H9 (cell line): ENCODE data around the gene ERCC2. TPM values are rescaled to one million over a fixed set of nuclear protein-coding genes. Genes with fewer than 3 reads are reported as not detected.

ENCODE experiments used
- DNase-seq: peaks from one replicate; pipeline ENCODE4 v3.0.0-alpha.2; 2017
- H2AFZ ChIP-seq: one replicate; pipeline ENCODE4 v1.6.1; 2013; ENCODE audit warnings: mild to moderate bottlenecking, low read length, control low read depth, moderate library complexity
- H2AK5ac ChIP-seq: 2 replicates; pipeline ENCODE4 v1.6.1; 2013; ENCODE audit warnings: low read length, control low read depth, mixed read lengths; ENCODE audit not compliant: insufficient read length
- H2BK120ac ChIP-seq: one replicate; pipeline ENCODE4 v1.6.1; 2013; ENCODE audit warnings: low read depth, mild to moderate bottlenecking, low read length, control low read depth, inconsistent platforms; ENCODE audit not compliant: poor library complexity, severe bottlenecking
- H2BK12ac ChIP-seq: 2 replicates; pipeline ENCODE4 v1.6.1; 2013; ENCODE audit warnings: low read length, control low read depth, mixed read lengths, low read depth; ENCODE audit not compliant: insufficient read length
- H2BK15ac ChIP-seq: 2 replicates; pipeline ENCODE4 v1.6.1; 2013; ENCODE audit warnings: low read depth, low read length, control low read depth
- H2BK20ac ChIP-seq: one replicate; pipeline ENCODE4 v1.6.1; 2013; ENCODE audit warnings: low read depth, mild to moderate bottlenecking, low read length, control low read depth, inconsistent platforms; ENCODE audit not compliant: poor library complexity, severe bottlenecking
- H2BK5ac ChIP-seq: 2 replicates; pipeline ENCODE4 v1.6.1; 2013; ENCODE audit warnings: low read length, control low read depth, mixed read lengths; ENCODE audit not compliant: insufficient read length
- H3K14ac ChIP-seq: 2 replicates; pipeline ENCODE4 v1.6.1; 2013; ENCODE audit warnings: low read length, control low read depth; ENCODE audit not compliant: insufficient read depth
- H3K18ac ChIP-seq: 2 replicates; pipeline ENCODE4 v1.6.1; 2013; ENCODE audit warnings: low read depth, mild to moderate bottlenecking, mixed read lengths, low read length, control low read depth; ENCODE audit not compliant: insufficient read length
- H3K23ac ChIP-seq: 2 replicates; pipeline ENCODE4 v1.6.1; 2013; ENCODE audit warnings: low read length, control low read depth, mixed read lengths, low read depth; ENCODE audit not compliant: insufficient read length
- H3K23me2 ChIP-seq: 2 replicates; pipeline ENCODE4 v1.6.1; 2013; ENCODE audit warnings: low read depth, mild to moderate bottlenecking, mixed read lengths, low read length, control low read depth; ENCODE audit not compliant: insufficient read length, poor library complexity, severe bottlenecking
- H3K27ac ChIP-seq: 2 replicates; pipeline ENCODE4 v1.5.1; 2013; ENCODE audit warnings: low read length, control low read depth, mixed read lengths, low read depth; ENCODE audit not compliant: insufficient read length
- H3K27me3 ChIP-seq: 2 replicates; pipeline ENCODE4 v1.6.1; 2013; ENCODE audit warnings: low read length, control low read depth, inconsistent platforms; ENCODE audit not compliant: insufficient read depth
- H3K4ac ChIP-seq: 2 replicates; pipeline ENCODE4 v1.6.1; 2013; ENCODE audit warnings: low read depth, mild to moderate bottlenecking, control low read depth, inconsistent platforms, low read length, moderate library complexity
- H3K4me1 ChIP-seq: 2 replicates; pipeline ENCODE4 v1.6.1; 2013; ENCODE audit warnings: low read length, control low read depth, inconsistent platforms; ENCODE audit not compliant: insufficient read depth
- H3K4me2 ChIP-seq: 2 replicates; pipeline ENCODE4 v1.6.1; 2013; ENCODE audit warnings: low read length, control low read depth, mixed read lengths; ENCODE audit not compliant: insufficient read length, insufficient read depth
- H3K56ac ChIP-seq: 2 replicates; pipeline ENCODE4 v1.6.1; 2013; ENCODE audit warnings: low read depth, mild to moderate bottlenecking, mixed read lengths, low read length, control low read depth; ENCODE audit not compliant: insufficient read length
- H3K79me1 ChIP-seq: 2 replicates; pipeline ENCODE4 v1.6.1; 2013; ENCODE audit warnings: low read depth, mild to moderate bottlenecking, moderate library complexity, low read length, control low read depth, inconsistent platforms; ENCODE audit not compliant: insufficient read depth, poor library complexity, severe bottlenecking
- H3K79me2 ChIP-seq: 2 replicates; pipeline ENCODE4 v1.6.1; 2013; ENCODE audit warnings: low read length, control low read depth, inconsistent platforms; ENCODE audit not compliant: insufficient read depth
- H3K9ac ChIP-seq: 2 replicates; pipeline ENCODE4 v1.6.1; 2013; ENCODE audit warnings: low read length, control low read depth, mixed read lengths; ENCODE audit not compliant: insufficient read length; ENCODE audit errors: extremely low read depth
- H3K9me3 ChIP-seq: one replicate; pipeline ENCODE4 v1.6.1; 2013; ENCODE audit warnings: low read depth, low read length, inconsistent platforms; ENCODE audit not compliant: control insufficient read depth
- H3T11ph ChIP-seq: one replicate; pipeline ENCODE4 v1.6.1; 2013; ENCODE audit warnings: mild to moderate bottlenecking, low read length, control low read depth, inconsistent platforms
- H4K20me1 ChIP-seq: one replicate; pipeline ENCODE4 v1.6.1; 2013; ENCODE audit not compliant: control insufficient read depth, insufficient read length, insufficient read depth
- H4K5ac ChIP-seq: 2 replicates; pipeline ENCODE4 v1.6.1; 2013; ENCODE audit warnings: low read depth, mild to moderate bottlenecking, mixed read lengths, low read length, control low read depth; ENCODE audit not compliant: insufficient read length
- H4K8ac ChIP-seq: replicated peaks from 2 replicates; pipeline ENCODE4 v1.6.1; 2013; ENCODE audit warnings: low read length, control low read depth, mixed read lengths, low read depth; ENCODE audit not compliant: insufficient read length
- H4K91ac ChIP-seq: 2 replicates; pipeline ENCODE4 v1.6.1; 2013; ENCODE audit warnings: low read depth, mild to moderate bottlenecking, moderate library complexity, mixed read lengths, low read length, control low read depth; ENCODE audit not compliant: insufficient read length
- H3K27ac Mint-ChIP-seq, 3 experiments: 2 replicates in 2 of 3; 3 replicates in 1 of 3; pipeline ENCODE4 v1.8.0; 2020 to 2021; ENCODE audit warnings: mixed read lengths in 3 of 3, mild to moderate bottlenecking in 1 of 3, moderate library complexity in 1 of 3
- H3K27me3 Mint-ChIP-seq: 2 replicates; pipeline ENCODE4 v1.8.0; 2021; ENCODE audit warnings: low read depth, mild to moderate bottlenecking, moderate library complexity, mixed read lengths
- H3K36me3 Mint-ChIP-seq, 3 experiments: 2 replicates in 2 of 3; 3 replicates in 1 of 3; pipeline ENCODE4 v1.8.0; 2020 to 2021; ENCODE audit warnings: low read depth in 3 of 3, mixed read lengths in 3 of 3; ENCODE audit not compliant: insufficient read depth in 1 of 3
- H3K4me1 Mint-ChIP-seq, 2 experiments: 2 replicates each; pipeline ENCODE4 v1.8.0; 2020; ENCODE audit warnings: mixed read lengths in 2 of 2
- H3K4me3 Mint-ChIP-seq, 2 experiments: 2 replicates in 1 of 2; 3 replicates in 1 of 2; pipeline ENCODE4 v1.8.0; 2020 to 2021; ENCODE audit warnings: mild to moderate bottlenecking in 2 of 2, mixed read lengths in 2 of 2, moderate library complexity in 1 of 2
- H3K9me3 Mint-ChIP-seq, 2 experiments: 2 replicates in 1 of 2; 3 replicates in 1 of 2; pipeline ENCODE4 v1.8.0; 2020; ENCODE audit warnings: mild to moderate bottlenecking in 2 of 2, mixed read lengths in 2 of 2, moderate library complexity in 1 of 2
- WGBS: extraction: QIAGEN DNeasy Blood & Tissue Kit; methylation state at CpG from one replicate; pipeline ENCODE4 v1.1.7; 2013; ENCODE audit warnings: missing lambda C conversion rate, low lambda C conversion rate, mixed read lengths; ENCODE audit not compliant: insufficient read length; ENCODE audit errors: extremely low coverage; 5-methylcytosine and 5-hydroxymethylcytosine counted together
- total RNA-seq: library from RNA; stranded (reverse); gene quantifications from 2 replicates; pipeline ENCODE4 v1.2.1, GENCODE V29; 2021
- TF ChIP-seq, protein P1 (sequence below): fragments of 200-600 bp; sonication (generic); conservative IDR thresholded peaks from 3 replicates; pipeline ENCODE4 v1.8.0; 2021; ENCODE audit warnings: antibody characterized with exemption, mild to moderate bottlenecking

ERCC2 gene
- total RNA-seq, 1 experiment from 2014 or later = 98.7 TPM

DNA sequence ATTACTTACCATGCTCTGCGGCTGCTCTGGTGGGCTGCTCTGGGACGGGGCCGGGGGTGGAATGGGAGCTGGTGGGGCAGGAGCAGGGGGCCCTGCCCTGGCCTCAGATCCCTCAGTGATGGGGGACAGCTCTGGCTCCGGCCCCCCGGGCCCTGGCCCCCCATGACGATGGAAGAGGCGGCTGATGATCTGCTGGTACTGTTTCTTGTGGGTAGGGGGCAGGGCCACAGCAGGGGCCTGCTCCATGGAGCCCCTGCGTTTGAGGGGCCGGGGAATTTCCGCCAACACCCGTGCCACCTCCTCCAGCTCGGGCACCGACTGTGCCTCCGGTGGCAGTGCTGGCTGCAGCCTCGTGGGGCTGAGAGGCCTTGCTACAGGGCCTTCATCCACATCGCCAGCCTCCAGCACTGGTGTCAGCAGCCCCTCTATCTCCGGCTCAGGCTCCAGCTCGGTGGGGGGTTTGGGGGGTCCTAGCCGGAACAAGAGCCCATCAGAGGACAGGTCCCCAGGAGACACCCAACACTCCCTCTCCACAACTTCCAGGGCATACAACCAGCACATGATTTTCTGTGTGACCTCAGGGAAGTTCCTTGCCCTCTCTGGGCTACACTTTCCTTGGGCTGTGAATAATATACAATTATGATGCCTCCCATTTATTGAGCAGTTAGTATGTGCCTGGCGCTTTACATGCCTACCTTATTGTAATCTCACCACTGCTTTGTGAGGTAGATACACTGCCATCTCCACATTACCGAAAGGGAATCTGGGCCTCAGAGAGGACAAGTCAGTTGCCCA is 21.7 kb upstream of the ERCC2 start:
- no peak overlapping the region for H3K18ac ChIP-seq

More for the DNA sequence above, 21.7 kb upstream of the ERCC2 start:
- H3K27me3 ChIP-seq = no peaks in the 10 kb centered on the region; the same call in 1 of the 2 replicates
- no peak overlapping the region for H3K14ac ChIP-seq
- no peaks in the 10 kb centered on the region for H3K79me2 ChIP-seq
- H3K4me2 ChIP-seq = no peak overlapping the region
- H4K91ac ChIP-seq = no peak overlapping the region
- peaks cover 4 to 14% of the 10 kb centered on the region in 2 experiments for H3K4me1 Mint-ChIP-seq
- H2BK5ac ChIP-seq = no peak overlapping the region
- no peak overlapping the region for H4K5ac ChIP-seq
- H3K4me3 Mint-ChIP-seq = no peak overlapping the region; a peak in 1 of 5 replicates
- H3K36me3 Mint-ChIP-seq = peaks cover 0 to 16% (median 0%) of the 10 kb centered on the region in 3 experiments; a peak in 3 of 7 replicates
- H3T11ph ChIP-seq = no peak overlapping the region
- no peak overlapping the region for H2BK120ac ChIP-seq
- TF ChIP-seq, protein P1, sequence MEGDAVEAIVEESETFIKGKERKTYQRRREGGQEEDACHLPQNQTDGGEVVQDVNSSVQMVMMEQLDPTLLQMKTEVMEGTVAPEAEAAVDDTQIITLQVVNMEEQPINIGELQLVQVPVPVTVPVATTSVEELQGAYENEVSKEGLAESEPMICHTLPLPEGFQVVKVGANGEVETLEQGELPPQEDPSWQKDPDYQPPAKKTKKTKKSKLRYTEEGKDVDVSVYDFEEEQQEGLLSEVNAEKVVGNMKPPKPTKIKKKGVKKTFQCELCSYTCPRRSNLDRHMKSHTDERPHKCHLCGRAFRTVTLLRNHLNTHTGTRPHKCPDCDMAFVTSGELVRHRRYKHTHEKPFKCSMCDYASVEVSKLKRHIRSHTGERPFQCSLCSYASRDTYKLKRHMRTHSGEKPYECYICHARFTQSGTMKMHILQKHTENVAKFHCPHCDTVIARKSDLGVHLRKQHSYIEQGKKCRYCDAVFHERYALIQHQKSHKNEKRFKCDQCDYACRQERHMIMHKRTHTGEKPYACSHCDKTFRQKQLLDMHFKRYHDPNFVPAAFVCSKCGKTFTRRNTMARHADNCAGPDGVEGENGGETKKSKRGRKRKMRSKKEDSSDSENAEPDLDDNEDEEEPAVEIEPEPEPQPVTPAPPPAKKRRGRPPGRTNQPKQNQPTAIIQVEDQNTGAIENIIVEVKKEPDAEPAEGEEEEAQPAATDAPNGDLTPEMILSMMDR = no peak
- H4K8ac ChIP-seq = no peak overlapping the region
- H3K9ac ChIP-seq = no peak overlapping the region
- no peaks in the 10 kb centered on the region for H3K9me3 Mint-ChIP-seq
- H3K27ac ChIP-seq = no peak overlapping the region
- H3K4ac ChIP-seq = no peak overlapping the region
- H2AFZ ChIP-seq = no peak overlapping the region
- H3K9me3 ChIP-seq = no peaks in the 10 kb centered on the region
- H2BK12ac ChIP-seq = no peak overlapping the region
- no peak overlapping the region for H2BK15ac ChIP-seq
- no peak overlapping the region for H2AK5ac ChIP-seq
- H3K4me1 ChIP-seq = no peaks in the 10 kb centered on the region
- H3K79me1 ChIP-seq = no peaks in the 10 kb centered on the region
- H3K56ac ChIP-seq = no peak overlapping the region
- no peaks in the 10 kb centered on the region for H4K20me1 ChIP-seq
- no CpG with 5 or more reads among the region's 21 CpGs for WGBS
- H3K27me3 Mint-ChIP-seq = peaks cover 3% of the 10 kb centered on the region
- H3K23me2 ChIP-seq = no peaks in the 10 kb centered on the region
- H2BK20ac ChIP-seq = no peak overlapping the region
- no peak for DNase-seq
- H3K23ac ChIP-seq = no peak overlapping the region
- H3K27ac Mint-ChIP-seq = peak overlapping the region in 1 of 3 experiments; percentile 66; a peak in 1 of 7 replicates
